CD4-positive, alpha-beta T cell treated with Interleukin-1 beta for 1 hour (primary cell): ENCODE data around the gene ELMO1.
"Not testable (repeated sequence)": the region's sequence is repeated elsewhere in the genome, so short reads cannot be mapped to it uniquely, and the experiment has no call there.

Experiments used
- DNase-seq, 2 donors: peaks; one replicate each; pipeline ENCODE4 v3.0.0-alpha.2; 2020 to 2022

ELMO1 gene

DNA sequence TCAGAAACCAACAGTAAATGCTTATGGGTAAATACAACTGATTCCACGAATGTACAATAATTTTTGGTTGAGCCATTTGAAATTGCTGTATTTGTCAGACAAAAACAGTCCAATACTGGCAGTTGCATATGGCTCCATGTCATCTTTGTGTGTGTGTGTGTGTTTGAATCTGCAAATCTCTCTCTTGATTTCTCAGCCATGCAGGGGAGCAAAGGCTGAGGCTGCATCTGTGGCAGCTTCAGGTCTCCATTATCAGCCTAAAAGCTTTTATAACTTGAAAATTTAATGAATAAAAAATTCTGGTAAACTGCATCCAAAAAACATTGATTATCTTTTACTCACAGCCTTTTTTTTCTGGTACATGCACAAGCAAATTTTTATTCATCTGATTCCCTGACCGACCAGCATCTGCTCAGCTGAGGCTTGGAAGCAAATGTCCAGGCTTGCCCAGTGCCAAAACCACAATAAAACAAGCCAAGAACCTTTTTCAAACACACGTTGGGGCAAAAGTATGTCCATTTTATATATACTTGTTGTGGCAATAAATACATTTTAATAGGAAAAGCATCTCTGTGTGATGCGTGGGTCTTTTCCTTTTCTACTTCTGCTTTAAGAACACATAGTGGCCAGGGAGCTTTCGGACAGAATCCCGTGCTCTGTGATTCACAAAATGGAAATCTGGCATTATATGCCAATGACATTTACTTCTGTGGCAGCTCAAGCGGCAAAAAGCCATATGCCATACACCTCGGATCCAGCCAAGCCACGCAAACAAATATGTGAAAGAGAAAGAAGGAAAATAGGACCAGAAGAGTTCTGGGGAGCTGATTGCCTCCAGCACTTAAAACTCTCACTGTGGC lies 448.8 kb downstream of the ELMO1 start:
- no peak for DNase-seq

DNA sequence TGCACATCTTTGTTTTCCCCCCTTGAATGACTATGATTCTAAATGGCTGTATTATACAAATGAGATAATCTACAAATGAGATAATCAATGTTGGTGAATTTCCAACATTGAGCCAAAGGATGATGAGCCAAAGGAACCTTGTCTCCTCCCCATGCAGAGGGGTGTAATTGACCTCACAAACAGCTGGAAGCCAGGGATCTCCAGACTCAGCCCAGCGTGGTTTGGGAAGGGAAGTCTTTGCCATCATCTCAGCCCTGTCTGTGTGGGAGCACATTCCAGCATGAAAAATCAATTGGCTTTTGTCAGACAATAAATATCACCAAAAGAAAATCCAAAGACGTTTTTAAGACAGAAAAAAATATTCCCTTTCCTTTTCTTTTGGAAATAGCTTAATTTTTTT lies 452.9 kb downstream of the ELMO1 start:
- DNase-seq, result no peak

DNA sequence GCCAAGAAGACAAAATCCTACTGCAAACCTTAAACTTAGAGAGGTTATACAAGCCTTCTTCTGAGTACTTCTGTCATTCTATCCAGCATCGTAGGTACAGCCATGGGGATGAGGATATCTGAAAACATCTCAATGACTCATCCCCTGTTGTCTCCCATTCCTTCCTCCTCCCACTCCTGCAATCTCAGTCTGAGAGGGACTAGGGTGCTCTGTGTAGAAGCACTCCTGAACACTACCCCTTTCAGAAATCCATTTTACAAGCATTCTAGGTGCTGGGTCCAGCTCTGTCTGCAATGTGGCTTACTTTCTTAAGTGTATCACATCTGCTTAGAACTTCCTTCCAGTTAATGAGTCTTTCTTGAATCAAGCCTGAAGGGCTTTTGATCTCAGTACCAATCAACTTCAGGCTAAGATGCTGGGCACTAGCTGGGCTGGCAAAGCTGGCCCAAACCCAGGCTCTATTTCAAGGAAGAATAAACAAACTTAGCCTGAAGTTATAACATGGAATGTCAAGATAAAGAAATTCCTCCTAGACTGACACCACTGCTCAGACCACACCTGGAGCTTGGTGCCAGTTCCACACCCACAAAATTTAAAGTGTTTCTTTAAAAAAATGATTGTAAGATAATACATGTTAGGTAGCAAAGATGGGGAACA lies 454.1 kb downstream of the ELMO1 start:
- DNase-seq, result no peak

DNA sequence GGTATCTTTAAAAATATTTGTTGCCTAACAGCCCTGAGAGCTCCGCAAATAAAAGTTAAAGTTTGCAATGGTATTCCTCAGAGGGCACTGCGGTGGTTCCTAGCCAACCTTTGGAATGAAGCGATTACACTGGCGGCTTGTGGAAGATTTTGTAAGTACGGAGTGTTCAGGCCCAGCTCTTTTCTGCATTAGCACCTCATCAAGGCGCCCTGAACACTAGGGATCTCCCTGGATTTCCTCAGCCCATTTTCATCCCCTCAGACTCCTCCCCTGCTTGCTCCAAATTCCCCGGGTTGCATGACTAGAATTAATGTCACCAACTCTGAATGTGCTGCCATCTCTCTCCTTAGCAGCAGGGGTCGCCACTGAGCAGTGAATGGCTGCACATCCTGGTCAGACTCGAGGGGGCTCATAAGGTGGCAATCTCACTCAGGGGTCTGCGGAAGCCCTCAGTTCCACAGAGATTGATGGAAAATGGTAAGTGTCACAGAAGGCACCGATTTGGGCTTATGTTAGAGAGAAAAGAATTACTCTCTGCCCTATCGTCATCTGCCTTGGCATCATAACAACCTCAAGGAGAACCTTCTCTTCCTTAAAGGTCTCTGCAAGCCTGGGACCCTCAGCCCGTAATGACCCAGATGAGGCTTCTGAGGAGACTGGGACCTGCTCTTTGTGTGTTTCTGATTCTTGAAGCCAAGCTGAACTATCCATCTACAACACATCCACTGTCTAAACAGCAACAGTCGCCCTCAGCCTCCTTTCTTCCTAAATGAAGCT lies 461.5 kb downstream of the ELMO1 start:
- peak; percentile 57 to 58 for DNase-seq

DNA sequence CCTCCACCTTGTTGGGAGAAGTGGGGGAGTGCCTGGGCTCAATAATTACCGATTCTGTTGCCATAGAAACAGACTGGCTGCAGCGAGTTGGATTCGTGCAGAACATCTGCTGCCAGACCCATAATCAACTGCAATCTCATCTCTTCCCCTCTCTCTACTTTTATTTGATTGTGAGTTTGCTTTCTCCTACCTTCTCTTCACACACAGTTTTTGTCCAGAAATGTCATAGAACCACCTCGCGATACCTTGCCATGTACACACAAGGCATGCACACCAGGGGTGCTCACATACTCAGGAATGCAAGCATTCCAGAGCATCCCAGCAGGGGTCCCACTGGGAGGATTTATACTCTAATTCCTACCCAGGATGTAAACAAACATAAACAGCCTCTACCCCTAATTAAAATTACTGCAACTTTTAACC lies 462.1 kb downstream of the ELMO1 start:
- DNase-seq, result no peak

DNA sequence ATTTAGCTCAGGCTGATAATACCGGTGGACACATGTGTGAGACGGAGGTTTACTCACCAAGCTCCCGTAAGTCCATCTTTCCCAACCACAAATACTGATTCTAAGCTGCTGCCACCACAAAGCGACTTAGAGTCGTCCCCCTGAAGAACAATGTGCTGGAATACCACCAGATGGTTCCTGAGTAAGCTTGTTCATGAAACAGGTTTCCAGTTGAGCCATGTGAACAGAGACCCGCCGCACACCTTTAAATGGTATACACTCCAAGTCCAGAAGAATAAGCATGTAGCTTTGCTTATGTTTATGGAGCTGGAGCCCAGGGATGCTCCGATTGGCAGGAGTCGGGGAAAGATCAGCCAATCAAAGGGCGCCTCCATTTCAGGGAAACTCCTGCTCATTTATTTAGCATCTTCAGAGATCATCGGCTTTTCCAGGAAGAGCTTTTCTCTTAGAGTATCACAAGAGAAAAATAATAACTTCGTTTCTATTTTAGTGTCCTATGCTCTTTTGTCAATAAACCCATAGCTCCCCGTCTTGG lies 462.7 kb downstream of the ELMO1 start:
- no peak for DNase-seq

DNA sequence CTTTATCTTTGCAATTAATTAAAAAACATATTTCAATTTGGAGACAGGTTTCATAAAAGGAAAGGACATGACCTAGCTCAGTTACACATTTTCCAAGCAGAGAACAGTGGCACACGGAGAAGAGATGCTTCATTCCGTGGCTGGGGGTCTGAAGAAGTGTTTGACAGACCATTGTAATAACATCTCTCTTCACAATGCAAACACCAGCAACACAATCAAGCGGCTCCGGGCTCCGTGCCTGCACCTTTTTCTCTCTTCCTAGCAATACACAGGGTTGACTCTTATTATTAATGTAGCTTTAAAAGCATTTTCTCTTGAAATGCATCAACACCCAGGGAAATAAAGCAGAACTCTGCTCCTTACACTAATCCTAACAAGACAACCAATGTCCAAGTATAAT lies 463.3 kb downstream of the ELMO1 start:
- no peak for DNase-seq

DNA sequence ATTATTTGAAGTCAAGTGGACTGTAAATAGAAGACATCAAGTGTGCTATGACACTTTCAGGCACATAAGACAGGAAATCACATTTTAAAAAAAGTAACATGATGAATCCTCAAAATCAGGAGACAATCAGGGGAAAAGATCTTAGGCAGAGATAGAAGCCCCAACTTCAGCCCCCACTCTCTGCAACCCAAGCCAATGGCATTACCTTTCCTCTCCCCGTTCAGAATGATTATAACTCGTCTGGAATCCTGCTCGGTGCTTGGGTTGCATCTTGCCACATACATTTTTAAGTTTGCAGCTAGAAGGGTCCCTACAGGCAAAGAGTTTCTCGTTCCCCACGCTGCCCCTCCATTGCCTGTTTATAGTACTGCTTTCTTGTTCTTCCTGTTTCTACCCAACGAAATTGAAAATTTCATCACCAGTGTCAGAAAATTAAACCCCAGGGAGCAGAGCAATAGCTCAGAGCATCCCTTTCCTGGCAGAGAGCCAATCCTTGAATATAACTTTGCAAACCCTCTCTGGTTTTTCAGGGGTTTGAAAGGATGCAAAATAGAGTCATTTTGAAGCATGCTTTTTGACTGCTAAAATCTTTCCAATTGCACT lies 463.9 kb downstream of the ELMO1 start:
- DNase-seq, result no peak

DNA sequence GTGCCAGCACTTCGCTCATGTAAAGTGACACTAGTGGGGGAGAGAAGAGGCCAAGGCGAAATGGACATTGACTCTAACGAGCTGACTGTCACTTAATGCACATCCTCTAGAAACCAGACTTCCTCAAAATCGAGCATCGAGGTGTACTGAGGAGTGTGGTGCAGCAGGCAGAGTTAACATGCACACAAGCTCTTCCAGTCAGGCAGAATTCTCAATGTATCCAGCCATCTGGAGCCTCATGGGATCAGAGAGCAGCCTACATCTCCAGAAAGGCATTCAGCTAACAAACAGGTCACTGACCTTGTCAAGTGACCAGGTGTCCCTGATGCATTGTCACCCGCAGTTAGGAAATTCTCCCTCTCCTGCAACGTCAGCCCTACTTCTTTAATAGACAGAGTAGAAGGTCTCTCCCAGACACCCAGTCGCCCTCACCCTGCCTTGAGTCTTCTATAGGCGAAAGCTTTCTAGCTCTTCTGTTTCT lies 464.6 kb downstream of the ELMO1 start:
- DNase-seq, result no peak

DNA sequence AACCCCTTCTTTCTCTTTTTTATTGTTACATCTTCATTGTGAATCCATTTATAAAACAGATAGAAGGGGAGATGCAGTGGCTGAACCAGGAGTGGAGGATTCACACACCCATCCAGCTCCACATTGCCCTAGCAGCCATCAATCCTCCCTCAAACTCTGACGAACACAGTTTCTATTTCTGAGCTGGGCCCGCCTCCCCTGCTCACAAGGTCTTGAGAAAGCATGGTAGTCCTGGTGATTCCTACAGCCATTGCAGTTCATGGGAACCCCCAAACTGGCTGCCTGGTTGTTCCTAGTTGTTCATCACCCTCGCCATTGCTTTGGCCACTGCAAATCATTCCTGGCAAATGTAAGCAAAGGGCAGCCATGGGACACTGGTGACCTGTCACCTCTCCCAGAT lies 465.9 kb downstream of the ELMO1 start:
- DNase-seq, result no peak

DNA sequence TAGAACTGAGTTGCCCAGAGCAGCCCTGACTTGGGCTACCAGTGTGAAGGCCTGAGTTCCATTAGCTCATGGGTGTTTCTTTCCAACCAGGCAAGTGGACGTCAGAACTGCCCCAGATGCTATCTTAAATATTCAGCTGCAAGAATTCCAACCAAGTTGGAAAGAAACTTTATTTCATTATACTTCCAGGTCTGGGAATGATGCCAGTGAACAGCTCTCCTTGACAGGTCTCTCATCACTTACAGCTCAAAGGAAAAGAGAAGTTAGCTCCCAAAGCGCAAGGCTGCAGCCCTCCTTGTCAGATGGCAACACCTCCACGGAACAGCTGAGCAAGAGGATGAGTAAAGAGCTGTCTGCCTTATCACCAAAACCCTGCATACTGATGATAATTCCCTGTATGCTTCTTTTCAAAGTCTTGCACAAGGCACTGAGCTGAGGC lies 468.8 kb downstream of the ELMO1 start:
- DNase-seq, result no peak

DNA sequence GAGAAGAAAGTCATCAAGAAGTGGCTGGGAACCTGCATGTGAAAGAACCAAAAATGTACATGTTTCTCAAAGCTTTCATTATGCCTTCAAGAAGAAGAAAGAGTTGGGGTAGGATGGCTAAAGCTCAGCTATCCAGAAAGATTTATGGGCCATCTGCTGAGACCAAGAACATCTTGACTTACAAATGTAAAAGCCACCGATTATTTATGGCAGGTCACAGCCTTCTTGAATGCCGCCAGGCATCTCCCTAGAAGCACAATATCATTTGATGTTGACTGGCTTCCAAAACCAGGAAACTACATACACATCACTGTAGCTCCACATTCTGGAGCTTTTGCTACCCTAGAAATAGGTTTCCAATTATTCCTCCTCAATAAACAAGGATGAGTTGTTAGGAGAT lies 470.2 kb downstream of the ELMO1 start:
- DNase-seq, result no peak

DNA sequence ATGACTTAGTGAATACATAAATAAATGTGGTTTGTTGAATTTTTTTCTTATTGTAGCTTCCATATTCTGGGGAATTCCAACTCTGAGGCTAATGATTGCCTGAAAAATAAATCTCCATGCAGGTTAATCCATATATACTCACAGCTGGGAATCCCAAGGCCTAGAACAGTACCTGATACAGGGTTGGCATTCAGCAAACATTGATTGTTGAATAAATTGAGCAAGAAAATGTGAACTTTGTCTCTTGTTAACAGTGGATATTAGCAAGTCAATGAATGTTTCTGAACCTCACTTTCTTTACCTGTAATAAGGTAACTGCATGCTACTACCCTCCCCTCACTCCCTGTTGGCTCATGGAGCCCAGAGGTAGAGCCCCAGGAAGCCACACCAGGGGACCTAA lies 470.8 kb downstream of the ELMO1 start:
- no peak for DNase-seq

DNA sequence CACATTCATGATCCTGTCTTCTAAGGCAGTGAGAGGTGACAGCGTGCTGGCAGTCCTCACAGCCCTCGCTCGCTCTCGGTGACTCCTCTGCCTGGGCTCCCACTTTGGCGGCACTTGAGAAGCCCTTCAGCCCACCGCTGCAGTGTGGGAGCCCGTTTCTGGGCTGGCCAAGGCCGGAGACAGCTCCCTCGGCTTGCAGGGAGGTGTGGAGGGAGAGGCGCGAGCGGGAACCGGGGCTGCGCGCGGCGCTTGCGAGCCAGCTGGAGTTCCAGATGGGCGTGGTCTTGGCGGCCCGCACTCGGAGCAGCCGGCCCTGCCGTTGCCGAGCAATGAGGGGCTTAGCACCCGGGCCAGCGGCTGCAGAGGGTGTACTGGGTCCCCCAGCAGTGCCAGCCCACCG lies 475.1 kb downstream of the ELMO1 start:
- not testable (repeated sequence) for DNase-seq

DNA sequence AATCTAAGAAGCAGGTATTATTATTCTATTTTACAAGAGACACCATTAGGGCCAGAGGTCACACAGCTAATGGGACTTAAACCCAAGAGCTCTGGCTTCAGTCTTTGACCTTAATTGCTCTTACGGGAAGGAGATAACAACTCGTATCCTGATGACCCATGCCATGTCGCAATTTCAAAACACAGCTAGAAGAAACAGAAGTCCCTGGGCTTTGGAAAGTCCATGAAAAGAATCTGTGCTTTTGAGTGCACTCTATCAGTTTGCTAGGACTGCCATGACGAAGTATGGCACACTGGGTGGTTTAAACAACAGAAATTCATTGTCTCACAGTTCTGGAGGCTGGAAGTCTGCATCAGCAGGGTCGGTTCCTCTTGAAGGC lies 476.5 kb downstream of the ELMO1 start:
- no peak for DNase-seq

DNA sequence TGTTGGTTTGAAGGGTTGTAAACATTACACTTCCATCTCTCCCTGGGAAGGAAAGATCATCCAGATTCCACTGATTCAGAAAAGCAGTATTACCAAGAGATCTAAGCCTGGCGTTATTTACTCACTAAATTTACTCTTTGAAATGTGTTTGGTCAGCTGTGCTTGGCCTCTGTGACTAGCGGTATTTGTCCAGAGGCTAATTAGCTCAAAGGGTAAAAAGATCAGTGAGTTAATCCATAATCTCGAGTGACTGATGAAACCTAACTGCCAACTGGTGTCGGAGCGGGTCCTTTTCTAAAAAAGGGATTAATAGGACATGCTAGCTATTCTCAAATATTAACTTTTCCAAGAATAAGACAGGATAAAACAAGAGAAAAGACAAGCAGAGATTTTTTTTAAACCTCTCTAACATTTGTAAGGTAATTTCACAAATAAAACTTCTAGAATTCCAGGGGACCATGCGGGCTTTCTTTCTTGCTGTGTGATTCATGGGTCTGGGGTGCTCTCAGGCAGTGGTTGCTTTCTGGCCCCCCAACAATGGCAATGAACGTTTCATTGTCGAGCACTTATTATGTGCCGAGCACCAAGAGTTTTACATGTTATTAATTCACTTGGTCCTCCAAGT lies 477.0 kb downstream of the ELMO1 start:
- no peak for DNase-seq

DNA sequence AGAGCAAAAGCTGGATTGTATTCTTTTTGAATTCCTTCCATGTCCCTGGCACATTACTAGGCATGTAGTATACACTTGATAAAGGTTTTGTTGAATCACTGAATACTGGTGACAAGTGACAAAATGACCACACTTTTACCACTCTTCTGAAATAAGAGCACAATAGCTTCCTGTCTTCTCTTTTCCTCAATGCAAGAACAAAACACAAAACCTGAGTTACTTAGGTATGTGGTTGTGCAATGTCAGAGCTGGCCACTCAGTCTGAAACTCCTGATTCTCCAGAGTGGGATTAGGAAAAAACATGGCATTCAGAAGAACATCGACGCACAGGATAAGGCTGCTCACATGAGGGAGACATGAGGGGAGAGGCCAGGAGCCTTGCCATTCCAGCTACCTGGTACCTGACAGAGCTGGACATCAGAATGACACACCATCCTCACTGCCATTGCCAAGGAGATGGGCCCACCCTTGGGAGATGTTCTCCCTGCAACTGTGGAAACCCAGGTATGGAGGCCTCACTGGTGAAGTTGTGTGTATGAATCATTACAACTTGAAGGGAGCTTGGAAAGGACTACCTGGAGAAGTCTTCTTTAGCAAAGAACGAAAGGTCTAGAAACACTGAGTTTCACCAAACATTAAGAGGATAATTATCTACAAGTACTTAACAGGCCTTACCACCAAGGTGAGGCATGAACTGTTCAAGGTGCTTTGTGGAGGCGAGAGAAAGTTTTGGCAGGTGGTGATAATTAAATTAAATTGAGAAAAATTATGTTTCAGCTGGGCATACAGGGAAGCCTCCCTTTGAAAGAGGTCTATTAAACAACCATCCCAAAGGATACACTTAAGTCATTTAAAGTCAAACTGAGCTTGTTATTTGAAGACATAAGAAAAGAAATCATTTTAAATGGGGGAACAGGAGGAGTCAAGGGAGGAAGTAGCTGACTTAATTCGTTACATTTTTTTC lies 477.8 kb downstream of the ELMO1 start:
- no peak for DNase-seq

DNA sequence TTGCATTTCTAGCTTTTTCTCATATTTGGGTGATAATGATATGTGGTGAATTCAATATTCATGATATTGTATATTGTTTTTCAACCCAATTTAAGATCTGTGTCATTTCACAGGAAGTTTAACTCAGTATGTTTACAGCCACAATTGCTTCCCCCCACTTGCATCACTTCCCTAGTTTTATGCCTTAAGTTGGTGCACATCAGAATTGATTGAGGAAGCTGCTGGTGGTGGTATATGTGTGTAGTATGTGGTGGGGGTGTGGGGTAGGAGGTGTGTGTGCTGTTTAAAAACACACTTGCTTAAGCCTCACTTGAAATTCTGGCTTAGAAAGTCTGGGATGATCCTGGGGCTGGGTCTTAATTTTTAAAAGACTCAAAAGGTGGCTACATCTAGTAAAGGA lies 479.3 kb downstream of the ELMO1 start:
- peak; percentile 33 to 39 for DNase-seq

DNA sequence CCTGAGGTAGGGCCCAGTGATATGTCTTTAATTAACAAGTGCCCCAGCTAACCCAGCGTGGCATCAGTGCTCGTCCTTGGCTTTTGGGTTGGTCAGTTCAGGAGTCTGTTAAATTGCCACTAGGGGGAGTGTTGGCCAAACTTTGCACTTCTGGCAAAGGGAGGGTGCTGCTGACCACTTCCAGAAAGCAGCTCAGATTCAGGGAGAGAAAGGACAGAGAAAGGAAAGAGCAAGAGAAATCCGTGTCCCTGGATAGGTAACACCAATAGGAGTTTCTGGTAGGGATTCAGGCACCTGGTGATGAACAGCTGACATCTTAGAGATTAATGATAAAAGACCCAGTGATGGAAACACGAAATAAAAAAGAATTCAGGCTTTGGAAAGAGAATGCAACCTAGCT lies 481.3 kb downstream of the ELMO1 start:
- peak in 1 of 2 donors; percentile 28 for DNase-seq

DNA sequence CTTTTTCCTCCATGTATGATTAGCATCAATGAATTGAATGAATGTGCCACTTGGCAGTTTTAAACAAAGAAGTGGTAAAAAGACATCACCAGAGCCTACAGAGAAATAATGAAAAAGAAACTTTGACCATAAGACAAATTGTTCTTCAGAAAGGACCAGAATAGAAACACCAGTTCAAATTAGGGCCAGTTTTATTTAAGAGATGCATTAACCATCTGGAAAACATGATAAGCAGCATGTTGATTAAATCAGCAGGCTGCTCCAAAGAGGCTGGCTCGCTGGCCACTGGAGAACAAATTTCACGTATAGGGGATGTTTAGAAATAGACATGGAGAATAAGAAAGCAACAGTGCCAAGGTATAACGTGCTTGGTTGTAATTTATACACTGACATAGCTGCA lies 482.0 kb downstream of the ELMO1 start:
- DNase-seq, result no peak

DNA sequence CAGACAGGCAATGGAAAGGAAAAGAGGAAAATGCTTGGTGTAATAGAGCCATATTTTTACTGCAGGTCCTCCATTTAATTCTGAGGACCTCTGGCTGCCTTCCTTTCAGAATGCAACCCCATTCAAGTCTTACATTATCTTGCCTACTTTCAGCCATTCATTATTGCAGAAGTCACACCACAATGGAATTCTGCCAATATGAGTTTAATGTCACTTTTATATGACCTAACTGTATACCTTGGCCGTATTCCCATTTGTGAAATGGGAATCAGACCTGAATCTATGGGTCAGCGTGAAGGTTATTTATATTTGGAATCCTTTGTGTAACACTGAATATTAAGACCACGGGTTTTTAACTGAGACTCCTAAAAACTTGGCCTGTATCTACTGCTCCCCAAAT lies 482.6 kb downstream of the ELMO1 start:
- DNase-seq, result no peak
